GM19193 (cell line): ENCODE measurements around the gene SGMS1.

Experiments
- POLR2A ChIP-seq: IDR thresholded peaks from 4 replicates; pipeline ENCODE4 v1.6.1; 2011; ENCODE audit not compliant: insufficient read depth, insufficient read length; ENCODE audit errors: extremely low read depth

The SGMS1 gene

DNA sequence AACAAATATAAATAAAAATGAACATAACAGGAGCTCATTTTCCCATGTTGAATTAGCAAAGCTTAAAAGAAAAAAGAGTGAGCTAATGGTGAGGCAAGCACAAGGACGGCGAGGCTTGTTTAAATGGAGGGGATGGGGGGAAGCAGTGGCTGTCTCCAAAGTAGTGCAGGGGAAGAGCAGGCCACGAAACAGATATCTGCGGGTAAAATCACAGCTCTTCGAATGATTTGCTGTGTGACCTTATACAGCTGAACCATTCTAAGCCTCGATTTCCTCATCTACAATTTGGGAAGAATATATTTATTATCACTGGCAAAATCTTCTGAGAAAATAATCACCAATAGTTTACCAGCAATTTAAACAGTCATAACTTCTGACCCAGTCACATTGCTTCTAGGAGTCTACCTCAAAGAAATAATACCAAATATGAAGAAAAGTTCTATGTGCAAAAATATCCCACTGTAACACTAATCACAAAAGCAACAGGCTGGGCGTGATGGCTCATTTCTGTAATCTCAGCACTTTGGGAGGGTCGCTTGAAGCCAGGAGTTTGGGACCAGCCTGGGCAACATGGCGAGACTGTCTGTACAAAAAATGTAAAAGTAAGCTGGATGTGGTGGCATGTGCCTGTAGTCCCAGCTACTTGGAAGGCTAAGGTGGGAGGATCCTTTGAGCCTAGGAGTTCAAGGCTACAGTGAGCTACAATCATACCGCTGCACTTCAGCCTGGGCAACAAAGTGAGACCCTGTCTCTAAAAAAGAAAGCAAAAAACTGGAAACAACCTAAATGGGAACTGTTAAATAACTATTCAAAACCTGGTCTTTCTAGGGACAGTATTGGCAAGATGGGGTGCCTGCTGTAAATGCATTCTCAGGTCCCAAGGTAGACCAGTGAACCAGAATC, 309.3 kb downstream of the SGMS1 start:
- no peak for TF ChIP-seq POLR2A

DNA sequence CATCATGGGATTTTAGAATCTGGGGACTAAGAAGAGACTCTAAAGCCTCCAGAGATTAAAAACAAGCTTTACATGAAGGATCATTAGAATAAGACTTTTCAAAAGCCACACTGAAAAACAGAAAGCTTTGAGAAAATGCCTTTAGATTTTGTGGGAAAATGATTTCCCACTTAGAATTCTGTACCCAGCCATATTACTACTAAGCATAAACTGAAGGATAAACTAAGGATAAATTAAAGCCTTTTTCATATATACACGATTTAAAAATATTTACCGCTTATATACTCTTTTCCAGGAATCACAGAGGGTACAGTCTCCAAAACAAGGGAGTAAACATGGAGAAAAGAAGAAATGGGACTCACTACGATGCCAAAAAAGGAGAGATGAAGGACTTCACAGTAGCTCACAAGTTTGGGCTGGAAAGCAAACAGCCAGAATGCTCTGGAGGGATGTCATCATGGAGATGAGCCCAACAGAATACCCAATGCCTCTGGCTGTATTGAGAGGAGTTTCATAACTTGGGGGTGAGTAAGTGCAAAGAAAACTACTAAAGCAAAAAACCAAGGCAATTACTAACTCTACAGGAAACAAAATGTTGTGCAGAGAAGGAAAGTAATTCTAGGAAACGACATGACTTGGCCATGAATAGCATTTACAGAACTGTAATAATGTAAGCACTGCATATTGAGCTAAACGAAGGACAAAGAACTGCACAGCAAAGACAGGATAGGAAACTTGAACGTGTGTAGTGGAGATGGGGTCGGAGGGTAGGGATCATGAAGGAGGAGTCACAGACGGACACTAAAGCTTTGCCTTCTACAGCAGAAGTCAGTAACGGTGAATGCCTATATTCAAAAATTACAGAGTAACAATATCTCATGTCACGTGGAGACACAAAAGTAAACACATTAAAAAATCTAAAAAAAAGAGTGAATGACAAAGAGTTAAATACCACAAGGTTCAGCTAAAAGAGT, 311.0 kb downstream of the SGMS1 start:
- no peak for TF ChIP-seq POLR2A

DNA sequence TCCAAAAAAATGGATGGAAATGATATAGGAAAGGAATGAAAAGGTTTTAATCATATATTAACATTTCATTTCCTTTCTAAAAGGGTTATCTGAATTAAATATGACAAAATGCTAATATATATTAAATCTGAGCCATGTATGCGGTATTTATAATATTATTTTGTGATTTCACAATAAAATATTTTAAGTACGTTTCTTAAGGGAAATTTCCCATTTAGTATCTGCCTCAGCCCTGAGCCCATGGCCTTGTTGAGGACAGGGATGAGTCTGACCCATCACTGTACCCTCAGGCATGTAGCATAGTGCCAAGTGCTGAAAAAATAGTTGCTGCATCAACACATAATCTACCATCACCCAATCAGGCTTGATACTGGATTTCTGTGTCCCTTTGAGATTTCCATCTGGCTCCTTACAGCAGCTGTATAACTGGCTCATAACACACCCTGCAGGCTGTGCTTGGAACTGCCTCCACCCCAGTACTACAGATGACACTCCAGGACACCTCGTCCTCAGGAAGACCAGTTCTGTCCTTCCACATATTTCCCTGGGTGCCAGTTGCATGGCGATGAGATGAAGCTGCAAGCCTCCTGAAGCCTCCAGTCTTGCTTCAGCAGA, 313.1 kb downstream of the SGMS1 start:
- TF ChIP-seq POLR2A = no peak

DNA sequence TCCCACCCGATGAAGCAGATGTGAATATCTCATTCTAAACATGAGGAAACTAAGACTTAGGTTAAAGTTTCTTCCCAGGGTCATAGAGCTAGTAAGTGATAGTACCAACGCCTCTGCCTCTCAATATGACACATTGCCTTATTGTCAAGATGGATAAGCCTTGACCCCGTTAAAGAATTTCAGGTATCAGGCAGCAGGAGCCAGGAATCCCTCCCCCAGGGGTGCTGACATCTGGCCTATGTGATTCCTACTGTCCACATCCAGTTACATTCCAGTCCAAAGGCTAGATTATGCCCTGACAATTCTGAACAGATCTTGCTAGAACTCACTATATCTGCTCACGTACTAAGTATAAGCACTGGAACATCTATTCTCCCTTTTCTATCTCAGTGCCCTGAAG, 314.4 kb downstream of the SGMS1 start:
- no peak for TF ChIP-seq POLR2A

DNA sequence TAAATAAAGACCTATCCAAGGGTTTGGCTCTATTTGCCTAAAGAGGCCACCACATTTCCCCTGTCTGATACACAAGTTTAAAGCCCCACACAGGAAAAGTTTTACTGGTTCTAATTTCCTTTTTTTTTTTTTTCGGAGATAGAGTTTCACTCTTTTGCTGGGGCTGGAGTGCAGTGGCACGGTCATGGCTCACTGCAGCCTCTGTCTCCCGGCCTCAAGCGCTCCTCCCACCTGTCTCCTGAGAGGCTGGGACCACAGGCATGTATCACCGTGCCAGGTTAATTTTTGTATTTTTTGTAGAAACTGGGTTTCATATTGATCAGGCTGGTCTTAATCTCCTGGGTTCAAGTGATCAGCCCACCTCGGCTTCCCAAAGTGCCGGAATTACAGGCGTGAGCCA, 319.1 kb downstream of the SGMS1 start:
- no peak for TF ChIP-seq POLR2A

DNA sequence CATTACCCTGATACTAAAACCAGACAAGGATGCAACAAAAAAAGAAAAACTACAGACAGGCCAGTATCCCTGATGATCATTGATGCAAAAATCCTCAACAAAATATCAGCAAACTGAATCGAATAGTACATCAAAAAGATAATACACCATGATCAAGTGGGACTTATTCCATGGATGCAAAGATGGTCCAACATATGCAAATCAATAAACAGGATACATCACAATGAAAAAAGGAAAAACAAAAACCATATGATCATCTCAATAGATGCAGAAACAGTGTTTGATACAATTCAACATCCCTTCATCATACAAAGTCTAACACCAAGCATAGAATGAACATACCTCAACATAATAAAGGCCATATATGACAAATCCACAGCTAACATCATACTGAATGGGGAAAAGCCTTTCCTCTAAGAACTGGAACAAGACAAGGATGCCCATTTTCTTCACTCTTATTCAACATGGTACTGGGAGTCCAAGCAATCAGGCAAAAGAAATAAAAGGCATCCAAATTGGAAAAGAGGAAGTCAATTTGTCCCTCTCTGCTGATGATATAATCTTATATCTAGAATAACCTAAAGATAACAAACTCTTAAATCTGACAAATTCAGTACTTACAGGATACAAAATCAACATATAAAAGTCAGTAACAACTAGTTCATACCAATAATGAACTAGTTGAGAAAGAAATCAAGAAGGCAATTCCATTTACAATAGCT, 323.6 kb downstream of the SGMS1 start:
- no peak for TF ChIP-seq POLR2A

DNA sequence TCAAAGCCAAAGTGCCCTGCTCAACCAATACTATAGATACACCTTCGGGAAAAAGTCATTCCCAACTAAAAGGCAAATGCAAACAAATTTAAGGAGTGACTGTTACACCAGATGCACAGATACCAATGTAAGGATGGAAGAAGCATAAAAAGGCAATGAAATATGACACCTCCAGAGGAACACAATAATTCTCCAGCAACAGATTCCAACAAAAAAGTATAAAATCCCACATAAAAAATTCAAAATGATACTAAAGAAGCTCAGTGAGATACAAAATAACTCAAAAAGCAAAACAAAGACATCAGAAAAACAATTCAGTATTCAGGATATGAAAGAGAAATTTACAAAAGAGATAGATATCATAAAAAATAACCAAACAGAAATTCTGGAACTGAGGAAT, 328.4 kb downstream of the SGMS1 start:
- TF ChIP-seq POLR2A = no peak

DNA sequence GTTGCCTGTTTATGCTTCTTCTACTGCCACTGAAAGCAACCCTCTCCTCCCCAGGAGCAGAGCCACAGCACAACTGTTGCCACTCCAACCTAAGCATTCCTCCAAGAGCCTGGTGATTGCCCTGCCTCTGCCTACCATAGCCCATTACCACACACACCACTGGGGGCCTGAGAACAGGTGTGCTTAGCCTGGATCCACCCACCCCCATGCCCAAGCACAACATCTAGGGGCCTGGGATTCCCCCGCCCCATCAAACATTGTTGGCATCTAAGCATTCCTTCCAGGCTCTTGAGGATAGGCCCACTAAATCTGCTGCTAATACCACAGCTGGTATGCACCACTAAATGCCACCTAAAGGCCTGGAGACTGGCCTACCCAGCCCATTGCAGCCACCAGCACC, 329.2 kb downstream of the SGMS1 start:
- TF ChIP-seq POLR2A = no peak

DNA sequence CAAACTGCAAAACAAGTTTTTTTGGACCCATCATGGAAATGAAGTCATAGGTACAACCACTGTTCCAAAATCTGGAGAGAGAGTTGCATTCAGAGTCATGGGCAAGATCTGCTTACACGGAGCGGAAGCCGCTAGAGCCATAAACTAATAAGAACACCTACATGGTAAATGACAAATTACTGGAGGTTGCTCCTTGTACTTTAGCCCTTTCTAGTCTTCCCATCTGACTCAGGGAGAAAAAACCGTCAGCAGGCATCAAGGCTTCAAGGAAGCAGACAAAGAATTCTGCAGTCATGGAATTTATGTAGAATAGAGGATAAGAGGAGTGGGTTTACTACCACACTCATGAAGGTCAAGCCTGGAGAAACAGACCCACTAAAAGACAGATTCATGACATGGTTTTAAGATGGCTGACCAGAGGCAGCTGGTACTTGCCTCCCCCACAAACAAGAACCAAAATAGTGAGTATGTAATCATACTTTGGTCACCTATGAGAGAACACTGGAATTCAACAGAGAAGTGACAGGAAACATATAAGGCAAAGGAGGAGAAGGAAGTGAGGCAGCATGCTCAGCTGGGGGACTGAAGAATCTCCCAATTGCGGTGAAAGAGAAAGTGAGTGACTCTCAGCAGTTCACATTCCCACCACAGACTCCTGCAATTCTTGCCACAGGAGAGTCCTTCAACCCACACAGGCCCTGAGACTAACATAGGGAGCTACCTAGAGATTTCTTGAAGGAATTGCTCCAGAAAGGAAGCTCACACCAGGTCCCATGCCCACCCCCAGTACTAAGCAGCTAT, 330.0 kb downstream of the SGMS1 start:
- TF ChIP-seq POLR2A = no peak

DNA sequence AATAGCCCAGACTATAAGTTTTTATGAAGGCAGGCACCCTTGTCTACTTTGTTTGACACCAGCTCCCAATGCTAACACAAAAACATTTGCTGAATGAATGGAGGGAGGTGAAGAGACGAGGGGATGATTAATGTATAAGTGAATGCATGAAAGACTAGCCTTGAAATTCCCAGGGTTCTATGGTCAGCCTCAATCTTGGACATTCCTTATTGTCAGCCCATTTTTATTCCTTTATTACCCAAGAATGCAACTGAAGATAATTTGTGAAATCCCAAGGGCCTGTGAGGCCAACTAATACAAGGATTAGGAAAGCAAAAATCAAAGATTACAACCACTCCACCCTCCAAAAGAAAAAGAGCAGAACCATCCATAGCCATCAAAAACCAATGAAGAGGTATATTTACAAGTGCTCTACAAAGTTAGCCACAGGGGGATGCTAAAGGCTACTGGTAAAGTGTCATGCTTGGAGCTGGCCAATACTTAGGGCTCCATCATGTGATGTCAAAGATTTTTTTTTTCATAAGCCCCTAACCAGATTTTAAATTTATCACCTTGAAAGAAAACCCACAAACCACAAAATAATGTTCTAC, 332.4 kb downstream of the SGMS1 start:
- TF ChIP-seq POLR2A = no peak

DNA sequence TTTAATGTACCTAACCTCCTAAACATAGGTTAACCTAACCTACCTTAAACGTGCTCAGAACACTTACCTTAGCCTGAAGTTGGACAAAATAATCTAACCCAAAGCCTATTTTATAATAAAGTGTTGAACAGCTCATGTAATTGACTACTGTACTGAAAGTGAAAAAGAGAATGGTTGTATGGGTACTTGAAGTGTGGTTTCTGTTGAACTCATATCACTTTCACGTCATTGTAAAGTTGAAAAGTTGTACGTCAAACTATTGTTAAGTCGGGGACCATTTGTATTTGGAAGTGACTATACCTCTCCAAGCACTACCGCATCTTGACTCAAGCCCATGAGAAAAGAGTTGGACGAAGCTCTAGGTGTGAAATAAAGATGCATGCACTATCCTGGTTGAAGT, 334.6 kb downstream of the SGMS1 start:
- no peak for TF ChIP-seq POLR2A

DNA sequence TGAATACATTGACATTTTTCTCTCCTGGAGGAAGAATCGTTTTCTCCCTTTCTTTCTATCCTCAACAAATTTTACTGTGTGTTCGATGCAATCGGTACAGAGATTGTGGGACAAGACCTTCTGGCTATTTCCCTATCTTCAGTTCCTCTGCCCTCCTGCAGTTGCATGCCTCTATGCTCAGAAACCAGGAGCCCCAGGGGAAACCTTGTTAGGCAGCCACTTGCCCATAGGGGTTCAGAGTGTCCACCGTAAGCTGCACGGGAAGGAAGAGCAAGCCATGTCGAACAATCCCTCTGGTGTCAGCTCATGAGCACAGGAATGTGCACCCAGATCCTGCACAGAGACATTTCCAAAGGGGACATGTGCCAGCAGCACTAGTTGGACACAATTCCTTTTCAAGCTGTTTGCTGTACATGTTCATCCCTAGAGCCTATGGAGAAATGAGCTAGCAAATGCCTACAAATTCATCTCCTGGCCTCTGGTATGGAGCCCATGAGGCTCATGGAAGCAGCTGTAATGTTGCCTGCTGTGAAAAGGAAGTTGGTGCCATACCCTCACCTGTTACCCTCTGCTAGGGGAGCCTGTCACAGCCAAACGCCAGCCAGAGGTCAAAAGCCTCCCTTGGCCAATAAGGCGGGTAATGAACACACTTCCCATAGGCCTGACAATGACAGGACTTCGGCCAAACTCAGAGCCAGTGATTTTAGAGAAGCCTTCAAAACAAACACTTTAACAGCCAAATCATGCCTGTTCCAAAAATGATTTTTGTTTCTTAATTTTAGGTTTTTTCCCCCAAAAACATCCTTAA, 336.6 kb downstream of the SGMS1 start:
- TF ChIP-seq POLR2A = no peak

DNA sequence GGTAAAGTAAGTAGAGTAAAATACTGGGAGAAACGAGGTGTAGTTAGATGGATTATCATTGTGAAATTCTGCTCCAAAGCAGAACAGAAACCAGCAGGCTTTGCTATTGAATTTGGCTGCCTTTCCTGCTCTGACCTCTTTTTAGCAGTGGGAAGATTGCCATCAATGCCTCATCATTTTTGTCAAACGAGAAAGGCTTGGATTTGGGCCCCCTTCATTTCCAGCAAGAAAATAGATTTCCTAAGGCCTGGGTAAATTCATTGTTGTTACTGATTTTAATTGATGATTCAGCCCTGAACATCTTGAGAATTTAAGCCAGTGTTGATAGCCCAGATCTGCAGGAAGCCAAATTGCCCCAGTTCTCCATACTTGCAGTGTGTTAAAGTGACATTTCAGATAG, 337.2 kb downstream of the SGMS1 start:
- TF ChIP-seq POLR2A = no peak
